Measurements from ENCODE around the gene ZMIZ1.

ZMIZ1 gene

DNA sequence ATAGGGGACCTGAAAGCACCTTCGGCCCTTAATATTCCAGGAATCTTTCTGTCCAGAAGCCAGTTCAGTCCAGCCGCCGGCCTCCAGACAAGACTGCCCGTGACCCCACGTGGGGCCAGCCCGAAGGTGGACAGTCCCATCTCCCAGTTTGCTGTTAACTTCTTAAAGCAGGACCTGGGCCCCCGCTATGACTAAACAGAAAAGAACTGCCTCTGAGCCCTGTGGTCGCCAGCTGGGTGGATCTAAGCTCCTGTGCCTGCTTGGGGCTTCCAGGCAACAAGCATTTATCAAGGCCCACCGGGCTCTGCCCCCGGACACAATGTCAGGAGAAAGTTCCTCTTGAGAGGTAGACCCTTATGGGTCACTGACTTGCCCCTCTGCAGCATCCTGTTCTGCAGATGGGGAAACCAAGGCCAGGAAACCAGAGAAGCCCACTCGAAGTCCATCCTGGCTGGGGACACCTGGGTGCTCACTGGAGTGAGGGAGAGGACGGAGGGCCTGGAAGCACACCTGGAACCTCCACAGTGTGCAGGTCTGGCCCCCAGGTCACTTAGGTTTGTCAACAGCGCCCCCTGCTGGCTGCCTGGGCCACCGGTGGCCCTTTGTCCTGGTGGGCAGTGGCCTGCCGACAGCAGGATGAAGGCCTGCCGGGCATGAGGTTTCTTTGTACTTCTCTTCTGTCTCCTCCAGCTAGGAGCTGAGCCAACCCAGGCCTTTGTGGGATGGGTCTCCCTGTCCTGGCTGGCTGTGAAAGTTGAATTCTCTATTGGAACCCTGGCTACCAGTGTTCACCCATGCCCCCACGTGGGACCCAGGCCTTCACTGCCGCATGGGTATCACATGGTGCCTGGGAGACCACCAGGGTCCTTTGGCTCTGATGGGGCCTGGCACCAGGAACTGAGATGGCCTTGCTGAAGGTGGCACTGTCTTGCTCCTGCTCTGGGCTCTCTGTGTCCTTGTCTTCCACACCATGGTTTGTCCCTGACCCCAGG, 128.0 kb downstream of the ZMIZ1 start:
- Histone ChIP-seq H3K27ac (ENCODE audit: low read depth, low read length) (no peak overlapping the region), H3K9me3 (ENCODE audit: control insufficient read depth in 5 of 5, low read length in 5 of 5) (no peaks in the 10 kb centered on the region), H3K27me3 (ENCODE audit: control insufficient read depth in 5 of 5, insufficient read depth in 4 of 5, low read length in 5 of 5) (no peaks in the 10 kb centered on the region), H3K4me3 (ENCODE audit: low read depth in 1 of 5, low read length in 5 of 5) (no peak overlapping the region), H3K36me3 (ENCODE audit: control insufficient read depth in 5 of 5, insufficient read depth in 5 of 5, low read length in 5 of 5) (peaks cover 0 to 39% (median 28%) of the 10 kb centered on the region in 5 donors), H3K4me1 (ENCODE audit: control insufficient read depth in 5 of 5, insufficient read depth in 5 of 5, low read length in 5 of 5) (peaks cover 8 to 45% (median 41%) of the 10 kb centered on the region in 5 donors), H3K9ac (ENCODE audit: low read length in 5 of 5) (no peak overlapping the region)

DNA sequence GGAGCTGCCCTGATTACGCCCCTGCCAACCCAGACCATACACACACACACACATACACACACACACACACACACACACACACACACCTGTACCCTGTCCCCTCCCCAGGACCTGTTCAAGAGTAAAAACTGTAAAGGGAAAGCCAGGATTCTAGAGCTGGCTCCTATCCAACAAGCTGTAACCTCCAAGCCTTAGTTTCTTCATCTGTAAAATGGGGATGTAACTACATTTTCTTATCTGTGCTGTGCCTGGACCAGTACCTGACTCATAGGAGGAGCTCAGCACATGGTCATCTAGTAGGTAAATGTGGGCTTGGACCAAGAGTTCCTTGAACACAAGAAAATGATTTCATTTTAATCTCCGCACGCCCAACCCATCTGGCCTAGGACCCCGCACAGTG, 128.8 kb downstream of the ZMIZ1 start:
- peaks cover 0 to 42% (median 34%) of the 10 kb centered on the region in 5 donors for H3K36me3 ChIP-seq (ENCODE audit: control insufficient read depth in 5 of 5, insufficient read depth in 5 of 5, low read length in 5 of 5)
- H3K9ac ChIP-seq (ENCODE audit: low read length in 5 of 5): no peak overlapping the region
- peaks cover 6 to 37% (median 33%) of the 10 kb centered on the region in 5 donors for H3K4me1 ChIP-seq (ENCODE audit: control insufficient read depth in 5 of 5, insufficient read depth in 5 of 5, low read length in 5 of 5)
- no peaks in the 10 kb centered on the region for H3K9me3 ChIP-seq (ENCODE audit: control insufficient read depth in 5 of 5, low read length in 5 of 5)
- H3K27me3 ChIP-seq (ENCODE audit: control insufficient read depth in 5 of 5, insufficient read depth in 4 of 5, low read length in 5 of 5): no peaks in the 10 kb centered on the region
- H3K4me3 ChIP-seq (ENCODE audit: low read depth in 1 of 5, low read length in 5 of 5): no peak overlapping the region
- no peak overlapping the region for H3K27ac ChIP-seq (ENCODE audit: low read depth, low read length)

DNA sequence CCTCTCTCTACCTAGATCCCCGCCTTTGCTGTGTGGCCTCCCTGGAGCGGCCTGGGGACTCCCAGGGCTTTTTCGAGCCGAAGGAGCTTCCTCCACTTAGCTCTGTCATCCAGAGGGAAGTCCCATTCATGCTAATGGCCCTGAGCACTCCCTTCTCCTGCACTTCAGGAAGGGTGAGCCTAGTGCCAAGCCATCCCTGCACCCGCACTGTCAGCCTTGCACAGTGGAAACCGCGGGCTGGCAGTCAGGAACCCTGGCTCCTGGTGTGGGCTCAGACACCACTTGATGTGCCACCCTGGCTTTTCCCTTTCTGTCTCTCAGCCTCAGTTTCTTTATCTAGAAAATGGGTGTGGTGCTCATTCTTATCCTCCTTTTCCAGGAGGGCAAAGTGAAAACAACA, 131.6 kb downstream of the ZMIZ1 start:
- Histone ChIP-seq H3K9ac (ENCODE audit: low read length in 5 of 5) (no peak overlapping the region), H3K27me3 (ENCODE audit: control insufficient read depth in 5 of 5, insufficient read depth in 4 of 5, low read length in 5 of 5) (no peaks in the 10 kb centered on the region), H3K4me3 (ENCODE audit: low read depth in 1 of 5, low read length in 5 of 5) (no peak overlapping the region), H3K27ac (ENCODE audit: low read depth, low read length) (no peak overlapping the region), H3K4me1 (ENCODE audit: control insufficient read depth in 5 of 5, insufficient read depth in 5 of 5, low read length in 5 of 5) (peaks cover 0 to 15% (median 7%) of the 10 kb centered on the region in 5 donors), H3K36me3 (ENCODE audit: control insufficient read depth in 5 of 5, insufficient read depth in 5 of 5, low read length in 5 of 5) (peaks cover 0 to 57% (median 52%) of the 10 kb centered on the region in 5 donors), H3K9me3 (ENCODE audit: control insufficient read depth in 5 of 5, low read length in 5 of 5) (no peaks in the 10 kb centered on the region)

GRCh38 chr10:79201706-79202105, 132.9 kb downstream of the ZMIZ1 start:
- Histone ChIP-seq H3K36me3 (ENCODE audit: control insufficient read depth in 5 of 5, insufficient read depth in 5 of 5, low read length in 5 of 5) (peaks cover 0 to 65% (median 61%) of the 10 kb centered on the region in 5 donors), H3K27me3 (ENCODE audit: control insufficient read depth in 5 of 5, insufficient read depth in 4 of 5, low read length in 5 of 5) (no peaks in the 10 kb centered on the region), H3K9ac (ENCODE audit: low read length in 5 of 5) (no peak overlapping the region), H3K4me3 (ENCODE audit: low read depth in 1 of 5, low read length in 5 of 5) (no peak overlapping the region), H3K4me1 (ENCODE audit: control insufficient read depth in 5 of 5, insufficient read depth in 5 of 5, low read length in 5 of 5) (peaks cover 0 to 16% (median 5%) of the 10 kb centered on the region in 5 donors), H3K9me3 (ENCODE audit: control insufficient read depth in 5 of 5, low read length in 5 of 5) (no peaks in the 10 kb centered on the region), H3K27ac (ENCODE audit: low read depth, low read length) (no peak overlapping the region)

DNA sequence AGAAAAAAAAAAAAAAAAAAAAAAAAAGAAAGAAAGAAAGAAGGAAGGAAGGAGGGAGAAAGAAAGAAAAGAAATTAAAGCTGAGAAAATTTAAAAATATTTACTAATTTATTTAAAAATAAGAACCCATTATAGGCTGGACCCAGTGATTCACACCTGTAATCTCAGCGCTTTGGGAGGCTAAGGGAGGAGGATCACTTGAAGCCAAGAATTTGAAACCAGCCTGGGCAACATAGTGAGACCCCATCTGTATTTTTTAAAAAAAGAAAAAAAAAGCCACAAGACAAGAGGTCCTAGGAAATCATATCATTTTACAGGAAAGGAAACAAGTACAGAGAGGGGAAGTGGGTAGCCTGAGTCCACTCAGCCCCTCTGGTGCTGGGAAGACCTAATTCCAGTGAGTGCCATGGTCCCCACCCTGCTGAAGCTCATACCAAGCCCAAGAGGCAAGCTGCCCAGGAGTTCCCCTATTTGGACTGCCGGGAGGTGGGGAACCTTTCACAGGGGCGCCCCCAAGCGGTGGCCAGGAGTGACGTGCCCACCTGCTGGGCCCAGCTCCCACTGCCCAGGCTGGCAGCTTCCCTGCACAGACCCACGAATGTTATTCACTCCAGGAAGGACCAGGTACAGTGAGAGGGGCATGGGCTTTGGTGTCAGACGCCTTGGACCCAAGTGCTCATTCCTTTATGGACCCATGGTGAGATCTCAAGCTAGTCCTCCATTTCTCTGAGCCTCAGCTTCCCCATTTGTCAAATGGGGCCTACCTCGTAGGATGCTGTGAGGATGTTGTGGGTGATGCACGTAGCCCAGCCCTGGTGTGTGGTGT, 133.6 kb downstream of the ZMIZ1 start:
- H3K9me3 ChIP-seq (ENCODE audit: control insufficient read depth in 5 of 5, low read length in 5 of 5): no peaks in the 10 kb centered on the region
- no peak overlapping the region for H3K9ac ChIP-seq (ENCODE audit: low read length in 5 of 5)
- H3K27me3 ChIP-seq (ENCODE audit: control insufficient read depth in 5 of 5, insufficient read depth in 4 of 5, low read length in 5 of 5): no peaks in the 10 kb centered on the region
- H3K4me1 ChIP-seq (ENCODE audit: control insufficient read depth in 5 of 5, insufficient read depth in 5 of 5, low read length in 5 of 5): peaks cover 0 to 10% (median 0%) of the 10 kb centered on the region in 5 donors
- no peak overlapping the region for H3K27ac ChIP-seq (ENCODE audit: low read depth, low read length)
- peaks cover 0 to 71% (median 60%) of the 10 kb centered on the region in 5 donors for H3K36me3 ChIP-seq (ENCODE audit: control insufficient read depth in 5 of 5, insufficient read depth in 5 of 5, low read length in 5 of 5)
- H3K4me3 ChIP-seq (ENCODE audit: low read depth in 1 of 5, low read length in 5 of 5): no peak overlapping the region

- no peak overlapping the region for H3K4me3 ChIP-seq (ENCODE audit: low read depth in 1 of 5, low read length in 5 of 5)
- no peaks in the 10 kb centered on the region for H3K9me3 ChIP-seq (ENCODE audit: control insufficient read depth in 5 of 5, low read length in 5 of 5)
- no peak overlapping the region for H3K27ac ChIP-seq (ENCODE audit: low read depth, low read length)
- H3K4me1 ChIP-seq (ENCODE audit: control insufficient read depth in 5 of 5, insufficient read depth in 5 of 5, low read length in 5 of 5): peaks cover 0 to 10% (median 0%) of the 10 kb centered on the region in 5 donors
- peaks cover 0 to 73% (median 64%) of the 10 kb centered on the region in 5 donors for H3K36me3 ChIP-seq (ENCODE audit: control insufficient read depth in 5 of 5, insufficient read depth in 5 of 5, low read length in 5 of 5)
- no peak overlapping the region for H3K9ac ChIP-seq (ENCODE audit: low read length in 5 of 5)
- H3K27me3 ChIP-seq (ENCODE audit: control insufficient read depth in 5 of 5, insufficient read depth in 4 of 5, low read length in 5 of 5): no peaks in the 10 kb centered on the region
Observed at GRCh38 chr10:79203014-79203644, 134.4 kb downstream of the ZMIZ1 start.

DNA sequence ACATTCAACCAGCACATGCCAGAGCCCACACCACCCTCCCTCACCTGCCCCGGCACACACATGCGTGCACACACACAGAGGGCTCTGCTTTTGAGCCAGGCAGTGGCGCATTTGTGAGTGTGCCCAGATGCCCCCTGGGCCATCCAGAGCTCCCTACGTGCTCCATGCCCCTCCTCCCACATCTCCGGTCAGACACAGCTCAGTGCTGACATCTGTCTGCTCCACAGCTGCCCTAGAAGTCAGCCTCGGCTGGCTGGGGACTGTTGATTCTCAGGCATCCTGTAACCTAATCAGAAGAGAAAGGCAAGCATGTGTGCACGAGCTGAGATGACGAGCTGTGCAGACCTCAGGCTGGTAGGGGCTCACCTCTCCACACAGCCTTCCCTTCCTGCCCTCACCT, 135.1 kb downstream of the ZMIZ1 start:
- Histone ChIP-seq H3K4me1 (ENCODE audit: control insufficient read depth in 5 of 5, insufficient read depth in 5 of 5, low read length in 5 of 5) (peaks cover 0 to 10% (median 0%) of the 10 kb centered on the region in 5 donors), H3K4me3 (ENCODE audit: low read depth in 1 of 5, low read length in 5 of 5) (no peak overlapping the region), H3K36me3 (ENCODE audit: control insufficient read depth in 5 of 5, insufficient read depth in 5 of 5, low read length in 5 of 5) (peaks cover 3 to 80% (median 71%) of the 10 kb centered on the region in 5 donors), H3K9ac (ENCODE audit: low read length in 5 of 5) (no peak overlapping the region), H3K9me3 (ENCODE audit: control insufficient read depth in 5 of 5, low read length in 5 of 5) (no peaks in the 10 kb centered on the region), H3K27me3 (ENCODE audit: control insufficient read depth in 5 of 5, insufficient read depth in 4 of 5, low read length in 5 of 5) (no peaks in the 10 kb centered on the region), H3K27ac (ENCODE audit: low read depth, low read length) (no peak overlapping the region)

GRCh38 chr10:79206300-79207095, 137.7 kb downstream of the ZMIZ1 start:
- no peaks in the 10 kb centered on the region for H3K27me3 ChIP-seq (ENCODE audit: control insufficient read depth in 5 of 5, insufficient read depth in 4 of 5, low read length in 5 of 5)
- H3K36me3 ChIP-seq (ENCODE audit: control insufficient read depth in 5 of 5, insufficient read depth in 5 of 5, low read length in 5 of 5): peaks cover 3 to 94% (median 88%) of the 10 kb centered on the region in 5 donors
- no peak overlapping the region for H3K27ac ChIP-seq (ENCODE audit: low read depth, low read length)
- no peaks in the 10 kb centered on the region for H3K9me3 ChIP-seq (ENCODE audit: control insufficient read depth in 5 of 5, low read length in 5 of 5)
- no peak overlapping the region for H3K4me3 ChIP-seq (ENCODE audit: low read depth in 1 of 5, low read length in 5 of 5)
- H3K9ac ChIP-seq (ENCODE audit: low read length in 5 of 5): no peak overlapping the region
- peaks cover 0 to 10% (median 0%) of the 10 kb centered on the region in 5 donors for H3K4me1 ChIP-seq (ENCODE audit: control insufficient read depth in 5 of 5, insufficient read depth in 5 of 5, low read length in 5 of 5)

DNA sequence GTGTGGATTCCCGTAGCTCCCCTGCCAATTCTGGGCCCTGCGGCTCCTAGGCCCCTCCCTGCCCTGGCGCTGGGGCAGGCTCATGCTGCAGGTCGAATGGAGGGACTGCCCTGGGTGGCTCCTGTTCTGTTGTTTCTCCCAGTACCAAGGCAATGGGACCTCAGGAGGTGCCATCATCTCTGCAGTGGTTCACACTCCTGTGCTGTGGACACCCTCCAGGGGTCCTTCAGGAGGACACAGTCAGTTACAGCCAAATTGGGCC, 138.3 kb downstream of the ZMIZ1 start:
- no peak overlapping the region for H3K9ac ChIP-seq (ENCODE audit: low read length in 5 of 5)
- no peak overlapping the region for H3K27ac ChIP-seq (ENCODE audit: low read depth, low read length)
- H3K27me3 ChIP-seq (ENCODE audit: control insufficient read depth in 5 of 5, insufficient read depth in 4 of 5, low read length in 5 of 5): no peaks in the 10 kb centered on the region
- no peak overlapping the region for H3K4me3 ChIP-seq (ENCODE audit: low read depth in 1 of 5, low read length in 5 of 5)
- peaks cover 3 to 95% (median 88%) of the 10 kb centered on the region in 5 donors for H3K36me3 ChIP-seq (ENCODE audit: control insufficient read depth in 5 of 5, insufficient read depth in 5 of 5, low read length in 5 of 5)
- H3K9me3 ChIP-seq (ENCODE audit: control insufficient read depth in 5 of 5, low read length in 5 of 5): no peaks in the 10 kb centered on the region
- peaks cover 0 to 10% (median 0%) of the 10 kb centered on the region in 5 donors for H3K4me1 ChIP-seq (ENCODE audit: control insufficient read depth in 5 of 5, insufficient read depth in 5 of 5, low read length in 5 of 5)
